Measurements from ENCODE around the gene EDIL3.

- TF ChIP-seq CTCF (IDR thresholded peaks at IDR 0.05) (no peak), POLR2A (IDR thresholded peaks at IDR 0.05) (no peak), EP300 (IDR thresholded peaks at IDR 0.05) (no peak)
Observed at GRCh38 chr5:84228266-84228665, 156.4 kb downstream of the EDIL3 start.

All from tibial nerve (tissue), 4 donors.